NCI-H526 (cell line): ENCODE data around the gene KPTN.

Source experiments
- DNase-seq, 2 experiments: peaks; one replicate each; lab custom pipeline; 2025; lab: John Stamatoyannopoulos, UW

KPTN gene

DNA sequence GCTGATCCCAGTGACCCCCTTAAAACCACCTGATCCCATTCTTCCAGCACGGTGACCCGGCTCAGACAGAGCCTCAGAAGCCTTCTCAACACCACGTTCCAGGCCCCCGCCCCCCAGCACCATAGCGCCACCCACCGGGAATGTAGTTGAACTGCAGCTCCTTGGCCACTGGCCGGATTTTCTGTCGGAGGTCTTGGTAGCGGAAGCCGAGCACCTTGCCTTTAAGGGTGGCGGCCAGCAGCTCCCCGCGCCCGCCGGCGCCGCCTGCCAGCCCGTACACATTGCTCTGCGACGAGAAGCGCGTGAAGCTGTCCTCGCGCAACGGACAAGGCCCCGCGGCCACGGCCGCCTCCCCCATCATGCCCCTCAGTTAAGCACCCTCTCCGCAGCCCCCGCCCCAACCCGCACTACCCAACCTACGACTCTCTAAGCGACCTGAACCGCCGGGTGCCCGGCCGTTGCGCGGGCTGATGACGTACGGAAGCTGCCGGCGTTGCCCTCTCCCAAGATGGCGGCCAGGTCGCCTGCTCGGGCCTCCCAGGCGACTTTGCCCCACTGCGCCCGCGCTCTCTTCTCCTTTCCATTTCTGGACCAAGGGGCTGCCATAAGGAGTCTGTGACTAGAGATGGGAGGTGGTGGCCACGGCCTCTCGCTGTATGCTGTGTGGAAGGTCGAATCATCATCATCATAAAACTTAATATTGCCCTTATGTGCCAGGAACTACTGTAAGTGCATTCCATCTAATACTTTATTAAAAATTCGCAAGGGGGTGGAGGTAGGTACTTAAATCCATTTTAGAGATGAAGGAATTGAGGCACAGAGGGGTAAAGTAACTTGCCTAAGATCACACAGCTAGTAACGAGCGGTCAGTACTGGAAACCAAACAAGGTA is at the start of gene KPTN:
KPTN (minus strand) TSS at position 420 of the 891 bp plus-strand sequence; CDS start at position 361, 59 bp downstream.
- peak; percentile 80 to 94 for DNase-seq

DNA sequence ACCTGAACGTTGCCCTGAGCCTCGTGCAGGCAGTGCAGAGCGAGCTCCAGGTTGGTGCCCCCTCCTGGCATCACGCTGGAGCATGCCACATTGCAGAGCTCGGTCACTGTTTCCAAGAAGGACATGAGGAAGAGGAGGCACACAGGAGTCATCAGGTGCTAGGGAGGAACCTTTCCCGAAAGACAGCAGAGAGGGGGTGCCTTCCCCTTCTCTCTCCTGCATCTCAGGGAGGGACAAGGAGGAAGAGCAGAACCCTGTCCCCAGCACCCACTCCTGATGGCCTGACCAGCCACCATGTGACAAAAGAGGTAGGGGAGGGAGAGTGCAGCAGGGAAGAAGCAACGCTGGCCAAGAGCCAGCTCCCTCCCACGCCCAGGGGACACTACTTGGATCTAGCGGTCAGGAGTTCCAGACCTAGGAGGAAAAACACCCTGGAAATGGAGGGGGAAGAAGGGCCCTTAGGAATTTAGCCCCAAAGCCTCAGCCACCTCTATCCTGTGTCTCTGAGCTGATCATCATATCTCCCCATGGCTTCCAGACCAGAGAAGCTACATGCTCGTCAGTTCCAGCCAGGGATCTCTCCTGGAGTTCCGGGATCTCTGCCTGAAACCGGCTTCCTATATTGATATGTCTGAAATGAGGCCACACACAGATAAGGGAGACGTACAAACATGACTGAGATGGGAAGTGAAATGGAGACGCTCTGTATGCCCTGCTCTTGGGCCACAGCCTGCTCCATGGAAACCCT is 47.8 kb upstream of the KPTN start:
- no peak for DNase-seq

DNA sequence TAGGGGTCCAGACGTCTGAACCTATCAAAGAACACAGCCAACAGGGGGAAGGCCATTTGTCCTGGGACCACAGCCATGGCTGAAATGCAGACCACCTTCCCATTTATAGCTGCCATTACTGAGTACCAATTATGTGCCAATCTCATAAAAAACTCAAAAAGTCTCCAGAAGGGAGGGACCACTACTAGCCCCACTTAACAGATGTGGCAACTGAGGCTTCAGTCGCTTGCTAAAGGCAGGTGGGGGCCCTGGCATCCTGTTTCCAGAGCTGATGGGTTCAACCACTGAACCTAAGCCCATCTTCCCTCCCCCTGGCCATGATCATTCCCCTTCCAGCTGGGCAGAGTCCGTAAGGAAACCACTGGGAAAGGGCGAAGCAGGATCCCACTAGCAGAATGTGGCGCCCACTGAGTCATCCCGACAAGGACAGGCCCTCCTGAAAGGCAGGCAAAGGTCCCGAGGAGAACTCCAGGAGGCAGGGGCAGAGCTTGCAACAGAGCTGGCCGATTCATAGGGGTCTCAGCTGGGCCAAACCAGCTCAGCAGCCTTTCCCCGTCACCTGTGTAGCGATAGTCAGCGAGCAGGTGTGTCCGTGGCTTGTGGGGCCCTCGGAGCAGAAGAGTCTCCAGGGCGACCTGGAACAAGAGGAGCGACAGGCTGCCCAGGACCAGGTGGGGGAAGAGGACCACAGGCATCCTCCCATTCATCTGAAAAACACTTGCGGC is 45.2 kb upstream of the KPTN start:
- no peak for DNase-seq

DNA sequence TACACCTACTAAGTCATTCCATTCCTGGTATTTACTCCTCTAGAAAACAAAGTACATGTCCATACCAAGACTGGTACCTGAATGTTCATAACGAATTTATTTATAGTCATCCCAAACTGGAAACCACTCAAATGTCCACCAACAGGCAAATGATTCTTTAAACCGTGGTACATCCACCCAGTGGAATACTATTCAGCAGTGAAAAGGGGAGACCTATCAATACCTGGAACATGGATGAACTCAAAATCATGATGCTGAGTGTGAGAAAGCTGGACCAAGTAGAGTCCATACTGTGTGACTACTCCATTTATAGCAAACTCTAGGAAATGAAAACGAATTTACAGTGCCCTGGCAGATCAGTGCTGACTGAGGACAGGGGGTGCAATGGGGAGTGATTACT is 42.8 kb upstream of the KPTN start:
- no peak for DNase-seq

DNA sequence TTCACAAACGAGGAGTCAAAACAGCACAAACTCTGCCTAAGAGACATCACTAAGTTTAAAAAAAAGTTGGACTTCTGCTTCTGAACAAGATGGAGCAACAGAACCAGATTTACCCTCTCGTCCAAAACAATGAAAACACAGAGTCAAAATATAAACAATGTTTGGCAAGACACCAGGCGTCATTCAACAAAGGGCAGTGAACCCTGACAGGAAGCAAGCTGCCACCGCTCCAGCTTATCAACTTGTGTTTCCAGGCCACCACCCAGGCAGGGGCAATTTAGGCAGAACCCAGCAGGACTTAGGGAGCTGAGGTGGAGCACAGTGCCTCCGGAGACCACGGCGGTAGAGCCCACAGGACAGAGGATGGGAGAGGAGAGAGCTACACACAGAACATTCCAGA is 39.5 kb upstream of the KPTN start:
- DNase-seq = peak in 1 of 2 experiments; percentile 22

DNA sequence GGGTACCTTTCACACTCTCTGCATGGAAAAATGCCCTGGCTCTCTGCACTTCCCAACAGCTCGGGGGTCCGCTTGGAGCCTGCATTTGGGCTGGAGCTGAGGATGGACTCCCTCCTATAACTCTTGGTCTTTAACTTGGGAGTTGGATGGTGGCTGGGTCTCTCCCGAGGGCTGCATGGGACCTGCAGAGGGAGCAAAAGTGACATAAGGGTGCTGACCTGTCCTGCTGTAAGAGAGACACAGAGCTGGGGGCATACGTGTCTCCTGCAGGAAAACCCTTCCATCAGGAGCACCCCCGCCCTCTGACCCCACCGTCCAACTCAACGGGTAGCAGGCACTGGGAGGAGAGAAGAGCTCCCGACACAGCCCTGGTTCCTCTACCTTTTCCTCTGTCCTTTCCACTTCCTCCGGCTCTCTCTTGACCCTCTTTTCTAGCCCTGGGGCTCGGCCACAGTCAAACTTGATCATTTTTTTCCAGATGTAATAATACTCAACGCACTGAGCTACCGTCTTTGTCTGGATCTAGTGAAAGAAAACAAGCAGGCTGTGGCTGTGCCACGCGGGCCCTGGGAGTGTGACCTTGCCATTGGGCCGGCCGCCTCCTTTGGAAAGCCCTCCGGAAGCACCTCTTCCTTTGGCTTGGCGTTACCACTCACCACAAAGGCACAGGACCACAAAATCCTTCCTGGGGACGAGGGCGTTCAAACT is 37.6 kb upstream of the KPTN start:
- DNase-seq = no peak

DNA sequence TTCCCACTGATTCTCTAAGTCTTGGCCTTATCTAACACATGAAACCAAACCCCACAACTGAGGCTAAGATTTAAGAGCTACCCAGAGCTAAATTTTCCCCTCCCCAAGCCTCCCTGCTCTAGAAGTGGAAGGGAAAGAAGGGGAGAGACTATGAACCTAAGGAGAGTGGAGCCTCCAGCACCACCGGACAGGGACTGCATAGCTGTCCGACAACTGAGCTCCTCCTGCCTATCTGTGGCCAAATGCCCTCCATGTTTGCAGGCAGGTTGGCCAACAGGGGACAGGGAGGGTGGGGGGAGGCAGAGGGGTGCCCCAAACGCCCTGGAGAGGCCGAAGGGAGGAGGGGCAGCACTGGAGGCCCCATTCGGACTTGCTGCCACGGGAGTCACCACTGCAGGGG is 36.8 kb upstream of the KPTN start:
- no peak for DNase-seq

DNA sequence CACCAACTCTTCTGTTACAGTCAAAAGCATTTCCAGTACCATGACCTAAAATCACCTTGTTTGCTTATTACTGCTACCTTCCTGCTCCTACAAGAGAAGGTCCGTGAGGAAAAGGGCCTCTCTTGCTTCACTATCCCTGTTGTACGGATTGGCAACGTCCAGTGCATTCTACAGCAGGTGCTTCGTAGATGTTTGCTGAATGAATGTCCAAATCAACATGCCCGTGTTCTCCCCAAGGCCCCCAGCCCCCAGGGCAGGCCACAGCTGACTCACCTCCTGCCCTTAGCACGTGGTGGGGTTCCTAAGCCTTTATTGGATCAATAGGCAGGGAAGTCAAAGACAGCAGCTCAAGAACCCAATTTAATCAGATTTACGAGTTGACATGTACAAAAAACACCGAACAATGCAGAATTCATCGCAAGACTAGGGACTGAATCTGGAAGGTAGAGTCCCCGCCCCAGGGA is 36.4 kb upstream of the KPTN start:
- no peak for DNase-seq

DNA sequence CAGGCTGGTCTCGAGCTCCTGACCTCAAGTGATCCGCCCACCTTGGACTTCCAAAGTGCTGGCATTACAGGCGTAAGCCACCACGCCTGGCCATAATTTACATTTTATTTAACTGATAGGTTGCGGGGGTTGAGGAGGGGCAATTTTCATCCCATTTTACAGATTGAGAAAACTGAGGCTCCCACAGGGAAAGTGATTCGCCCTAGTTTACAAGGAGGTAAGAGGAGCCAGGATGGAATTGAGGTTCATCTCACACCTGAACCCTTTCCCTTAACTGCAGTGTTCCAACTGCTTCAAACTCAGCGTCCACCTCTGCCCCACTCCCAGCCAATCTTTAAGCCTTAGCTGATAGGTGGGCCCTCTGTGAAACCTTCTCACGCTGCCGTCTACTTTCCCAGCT is 34.8 kb upstream of the KPTN start:
- no peak for DNase-seq

DNA sequence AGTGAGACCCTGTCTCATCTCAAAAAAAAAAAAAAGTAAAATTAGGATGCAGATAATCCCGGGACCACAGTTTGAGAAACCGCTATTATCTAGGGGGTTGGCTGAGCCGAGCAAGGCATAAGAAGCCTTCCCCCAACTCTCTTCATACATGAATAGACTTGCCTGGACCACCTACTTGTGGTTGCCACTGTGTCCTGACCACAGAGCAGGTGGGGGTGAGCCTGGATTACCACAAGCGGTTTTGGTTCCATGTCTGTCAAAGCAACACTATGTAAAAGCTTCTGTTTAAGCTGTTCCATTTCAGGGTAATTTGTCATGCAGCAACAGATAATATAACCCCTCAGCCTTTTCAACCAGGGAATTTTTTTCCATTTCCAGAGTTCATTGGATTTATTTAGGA is 34.1 kb upstream of the KPTN start:
- no peak for DNase-seq

DNA sequence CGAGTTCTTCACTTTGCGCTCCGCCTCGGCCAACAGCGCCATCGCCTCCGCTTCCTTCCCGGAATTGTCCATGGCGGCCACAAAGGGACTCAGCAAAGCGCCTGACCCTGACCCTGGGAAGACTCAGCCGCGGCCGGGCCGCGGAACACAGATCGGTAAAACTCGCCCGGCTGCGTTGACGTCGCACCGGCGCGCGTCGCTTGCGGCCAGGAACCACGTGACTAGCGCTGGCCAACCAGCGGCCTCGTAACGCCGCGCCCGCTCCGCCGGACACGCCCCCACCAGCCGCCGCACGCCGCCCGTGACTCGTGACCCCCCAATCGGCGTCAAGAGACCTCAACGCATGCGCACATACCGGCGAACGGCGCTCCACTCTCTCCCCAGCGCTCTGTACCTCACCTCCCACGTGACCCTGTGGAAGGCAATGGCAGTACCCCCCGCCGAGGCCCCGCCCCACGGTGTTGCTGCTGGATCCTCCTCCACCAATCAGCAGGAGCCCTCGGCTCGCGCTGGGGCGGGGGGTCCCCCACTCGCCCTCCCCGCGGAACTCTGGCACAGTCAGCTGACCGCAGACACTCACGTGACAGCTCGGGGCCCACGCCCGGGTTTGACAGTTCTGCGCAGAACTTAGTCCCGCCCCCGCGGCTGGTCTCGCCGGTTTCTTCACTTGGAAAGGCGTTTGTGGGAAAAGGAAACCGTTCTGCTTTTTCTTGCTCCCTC is 31.0 kb upstream of the KPTN start, which contains the start of gene NAPA:
NAPA (minus strand) TSS at position 195 of the 720 bp plus-strand sequence; CDS start at position 72, 123 bp downstream.
- peak; percentile 99 to 100 for DNase-seq

DNA sequence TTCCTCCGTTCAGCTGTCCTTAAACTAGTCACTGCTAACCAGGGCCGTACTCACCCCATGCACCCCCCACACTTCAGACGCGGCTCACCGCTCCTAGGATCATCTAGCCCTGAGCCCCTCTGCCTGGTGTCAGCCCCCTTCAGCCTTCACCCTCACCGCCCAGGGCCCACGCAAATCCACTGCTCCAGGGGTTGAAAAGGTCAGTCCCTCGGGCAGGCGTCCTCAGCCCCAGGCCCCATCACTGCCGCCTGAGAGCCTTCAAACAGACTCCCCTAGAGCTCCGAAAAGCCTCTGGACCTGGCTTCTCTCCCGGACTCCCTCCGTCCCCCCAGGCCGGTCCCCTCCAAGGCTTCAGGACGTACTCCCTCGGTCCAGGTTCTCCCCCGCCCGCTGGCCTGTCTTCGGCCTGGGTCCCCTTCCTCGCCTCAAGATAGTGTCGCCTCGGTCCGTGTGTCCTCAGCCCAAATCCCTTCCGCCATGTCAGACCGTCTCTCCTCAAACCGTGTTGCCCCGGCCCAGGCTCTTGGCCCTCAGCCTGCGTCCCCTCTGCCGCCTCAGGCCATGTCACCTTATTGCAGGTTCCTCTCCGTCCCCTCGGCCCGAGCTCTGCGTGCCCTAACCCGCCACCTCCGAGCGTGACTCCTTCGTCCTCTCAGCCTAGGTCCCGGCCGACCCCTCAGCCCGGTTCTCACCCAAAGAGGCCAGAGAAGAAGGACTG is 30.3 kb upstream of the KPTN start:
- DNase-seq = no peak

DNA sequence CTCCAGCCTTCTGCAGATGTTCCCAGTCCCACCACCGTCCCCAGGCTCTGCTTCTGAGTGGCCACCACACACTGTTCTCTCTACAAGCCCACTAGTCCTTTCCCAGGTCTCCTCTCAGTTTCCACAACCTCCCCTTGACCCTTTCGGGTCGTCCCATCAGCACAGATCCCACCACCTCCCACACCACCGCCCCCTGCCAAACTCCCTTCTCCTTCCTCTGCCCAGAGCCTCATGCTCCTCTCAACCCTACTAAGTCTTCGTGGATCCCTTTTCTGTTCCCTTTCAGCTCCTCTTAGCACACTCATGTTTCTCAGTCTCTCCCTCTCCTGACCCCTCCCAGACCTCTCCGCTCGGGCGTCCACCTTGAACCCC is 28.9 kb upstream of the KPTN start:
- DNase-seq = no peak

DNA sequence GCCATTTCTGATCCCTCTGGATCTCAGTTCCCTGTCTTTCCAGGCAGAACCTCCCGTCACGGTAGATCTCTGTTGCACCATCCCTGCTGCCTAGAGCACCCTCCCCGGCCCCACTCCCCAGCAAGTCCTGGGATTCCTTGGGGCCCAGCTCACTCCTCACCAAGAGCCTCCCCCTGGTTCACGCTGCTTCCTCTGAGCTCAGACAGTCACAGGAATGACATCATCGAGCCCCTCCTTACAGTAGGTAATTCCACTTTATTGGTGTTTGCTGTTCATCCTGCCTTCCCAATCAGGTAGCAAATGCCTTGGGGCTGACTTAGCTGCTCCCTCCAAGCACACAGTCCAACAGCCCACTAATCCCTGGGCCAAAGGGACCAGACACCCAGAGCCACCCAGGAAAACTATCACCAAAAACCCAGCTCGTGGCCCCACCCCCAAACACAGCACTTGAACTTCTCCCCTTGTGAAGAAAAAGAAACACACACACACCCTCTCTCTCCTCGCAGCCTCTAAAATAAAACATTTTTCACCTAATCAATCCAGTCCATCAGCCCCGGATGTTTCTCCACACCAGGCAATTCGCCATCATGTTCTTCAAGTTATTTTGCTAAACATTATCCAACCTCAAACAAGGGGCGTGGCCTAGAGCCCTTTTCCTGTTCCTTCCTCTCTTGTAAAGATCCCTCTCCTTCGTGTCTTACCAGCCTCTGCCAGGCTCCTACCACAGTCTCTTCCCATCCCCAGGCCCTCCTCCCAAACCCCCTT is 28.3 kb upstream of the KPTN start:
- no peak for DNase-seq

DNA sequence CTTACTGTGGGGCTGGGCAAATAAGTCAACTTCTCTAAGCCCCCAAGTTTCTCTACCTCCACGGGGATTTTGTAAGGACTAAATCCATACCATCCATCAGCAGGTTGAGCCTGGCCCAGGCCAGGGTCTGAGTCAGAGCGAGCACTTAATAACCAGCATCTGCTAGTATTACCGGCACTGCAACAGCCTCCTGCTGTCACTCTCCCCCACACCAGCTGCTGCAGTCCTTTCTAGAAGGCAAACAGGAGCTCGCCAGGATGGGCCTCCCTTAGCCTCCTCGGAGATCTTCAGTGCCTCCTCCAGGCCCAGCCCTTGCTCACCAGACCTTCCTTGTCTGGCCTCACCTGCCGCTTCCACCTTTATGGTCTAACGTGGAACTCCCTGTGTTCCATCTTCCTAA is 27.7 kb upstream of the KPTN start:
- no peak for DNase-seq

DNA sequence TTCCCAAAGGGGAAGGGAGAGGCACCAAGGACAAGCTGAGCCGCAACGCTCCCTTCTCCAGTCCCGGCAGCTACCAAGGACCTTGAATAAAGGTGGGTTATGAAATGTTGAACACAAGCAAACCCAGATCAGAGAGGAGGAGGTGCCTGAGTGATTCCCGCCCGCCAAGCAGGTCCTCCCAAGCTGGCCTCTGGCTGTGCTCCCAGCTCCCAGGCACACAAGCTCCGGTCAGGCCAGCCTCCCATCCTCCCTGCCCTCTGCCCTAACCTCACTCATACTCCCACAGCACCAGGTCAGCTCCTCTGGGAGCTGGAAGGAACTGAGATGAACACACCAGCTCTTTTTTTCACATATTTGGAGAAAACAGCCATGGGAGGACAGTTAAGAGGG is 27.1 kb upstream of the KPTN start:
- DNase-seq = no peak

DNA sequence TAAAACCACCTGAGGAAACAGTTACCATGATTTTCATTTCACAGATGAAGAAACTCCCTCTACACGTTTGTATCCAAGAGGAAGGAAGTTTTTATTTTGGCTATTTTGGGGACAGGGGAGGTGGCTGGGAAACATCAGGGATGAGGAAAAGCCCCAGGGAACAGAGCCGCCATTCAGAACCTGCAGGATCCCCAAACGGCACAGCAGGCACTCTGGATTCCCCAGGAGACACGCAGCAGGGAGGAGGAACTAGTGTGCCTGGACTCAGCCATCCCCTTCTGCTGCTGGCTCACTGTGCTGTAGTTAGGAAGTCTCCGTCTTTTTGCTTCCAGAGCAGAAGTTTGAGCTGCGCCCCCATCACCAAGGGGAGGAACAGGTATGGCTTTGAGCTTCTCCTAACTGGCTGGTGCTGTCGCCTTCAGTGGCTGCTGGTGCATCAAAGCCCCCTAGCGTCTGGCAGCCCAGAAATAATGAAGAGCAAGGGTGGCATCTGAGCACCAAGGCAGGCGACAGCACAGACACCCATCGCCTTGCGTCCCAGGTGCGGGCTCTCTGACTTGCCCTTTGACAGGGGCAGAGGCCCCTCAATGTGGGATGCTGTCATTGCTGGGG is 26.6 kb upstream of the KPTN start:
- no peak for DNase-seq

DNA sequence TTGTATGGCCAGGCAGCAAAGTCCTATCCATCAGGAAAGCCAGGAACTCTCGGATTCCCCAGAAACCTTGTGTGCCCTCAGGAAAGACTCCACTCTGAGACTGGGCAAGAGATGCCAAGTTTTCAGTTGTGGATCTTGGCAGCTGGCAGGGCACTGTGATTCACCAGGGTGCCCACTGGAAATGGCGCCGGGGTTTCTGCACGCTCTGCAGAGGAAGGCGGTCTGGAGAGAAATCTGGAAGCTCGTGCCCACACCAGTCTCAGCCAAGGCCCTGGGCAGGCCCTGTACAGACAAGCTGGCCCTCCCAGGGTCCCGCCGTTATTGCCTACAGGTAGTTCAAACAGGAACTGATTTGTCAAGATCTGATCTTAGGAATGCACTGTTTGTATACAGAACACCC is 26.0 kb upstream of the KPTN start:
- DNase-seq = no peak

DNA sequence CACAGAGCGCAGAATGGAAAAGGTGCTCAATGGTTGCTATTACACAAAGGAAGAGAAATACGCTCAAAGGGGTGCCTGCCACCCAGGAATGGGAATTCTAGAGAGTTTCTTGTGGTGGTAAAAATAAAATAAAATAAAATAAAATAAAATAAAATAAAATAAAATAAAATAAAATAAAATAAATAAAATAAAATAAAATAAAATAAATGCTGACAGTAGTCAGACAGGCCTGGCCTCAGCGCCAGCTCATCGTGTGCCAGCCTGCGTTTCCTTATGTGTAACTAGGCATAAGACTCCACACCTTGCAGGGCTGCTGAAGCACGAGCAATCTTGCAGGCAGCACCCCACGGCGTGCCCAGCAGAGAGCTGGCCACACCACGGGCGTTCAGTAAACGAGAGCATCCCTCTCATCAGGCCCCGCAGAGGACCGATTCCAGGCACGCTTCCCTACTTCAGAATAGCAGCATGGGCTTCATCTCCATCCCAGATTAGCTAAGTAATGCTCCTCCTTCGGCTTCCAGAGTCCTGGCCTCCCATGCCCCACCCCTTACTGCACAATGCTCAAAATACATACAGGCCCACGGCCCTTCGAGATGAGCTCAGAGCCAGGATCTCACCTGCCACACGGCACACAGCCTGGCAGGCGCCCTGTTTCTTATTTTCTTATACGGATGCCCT is 25.3 kb upstream of the KPTN start:
- DNase-seq = no peak
